Left lung (tissue), 10 donors: ENCODE results near the gene KNTC1. TPM values are rescaled to one million over a fixed set of nuclear protein-coding genes. Genes with fewer than 3 reads are reported as not detected.

Source experiments
- ATAC-seq: fragments of 200-7000 bp; cut with Tn5 transposase; one replicate; pipeline ENCODE4 v1.9.1; 2020; ENCODE audit warnings: moderate library complexity
- DNase-seq, 4 donors: peaks; one replicate each; pipeline ENCODE4 v3.0.0-alpha.2; 2013 to 2020
- H3K27ac ChIP-seq, 2 donors: fragments of 200-600 bp; sonication (generic) in 1 of 2; one replicate each; pipeline versions ENCODE4 v1.5.0 to v1.8.0; 2020 to 2021
- H3K27me3 ChIP-seq, 2 donors: fragments of 200-600 bp; sonication (generic) in 1 of 2; one replicate each; pipeline versions ENCODE4 v1.5.0 to v1.8.0; 2020 to 2021
- H3K36me3 ChIP-seq, 2 donors: fragments of 200-600 bp; sonication (generic) in 1 of 2; one replicate each; pipeline versions ENCODE4 v1.5.0 to v1.8.0; 2020 to 2021
- H3K4me1 ChIP-seq, 2 donors: fragments of 200-600 bp; one replicate each; pipeline ENCODE4 v1.8.0; 2021
- H3K4me3 ChIP-seq, 2 donors: fragments of 200-600 bp; sonication (generic) in 1 of 2; one replicate each; pipeline versions ENCODE4 v1.5.0 to v1.8.0; 2020 to 2021; ENCODE audit warnings: mild to moderate bottlenecking in 1 of 2
- H3K9me3 ChIP-seq, 2 donors: fragments of 200-600 bp; sonication (generic) in 1 of 2; one replicate each; pipeline versions ENCODE4 v1.5.0 to v1.8.0; 2020 to 2021
- intact Hi-C, 2 donors: fragments of 100-400 bp; cut with DNase I; formaldehyde crosslinking; loops; one replicate each; pipeline versions ENCODE4 v1.11.2 to v1.14.2; 2022
- polyA plus RNA-seq, 6 donors: library from polyadenylated mRNA; unstranded; fragments of 120-200 nt; gene quantifications; one replicate each; pipeline ENCODE4 v1.2.1, GENCODE V29; 2013; ENCODE audit not compliant: insufficient read length in 6 of 6
- total RNA-seq, 2 donors: library from RNA; stranded (reverse); fragmentation: NEBNext Ultra II Directional; extraction: Animal tissue kit (Norgen Biotek cat#: 25700); gene quantifications; one replicate each; pipeline ENCODE4 v1.2.1, GENCODE V29; 2021
- TF ChIP-seq, protein P1 (sequence below), 2 donors: fragments of 200-600 bp; sonication (generic) in 1 of 2; IDR thresholded peaks; one replicate each; pipeline versions ENCODE4 v1.5.0 to v1.8.0; 2021; ENCODE audit warnings: antibody characterized with exemption in 2 of 2
- donor health status: DM: no; HTN: yes; CAD: no.
- donor health status: DM: no; HTN: no; CAD: no.

KNTC1 gene
- total and polyA plus RNA-seq, 8 donors: 13.6 to 64.7 (median 53.9) TPM

DNA sequence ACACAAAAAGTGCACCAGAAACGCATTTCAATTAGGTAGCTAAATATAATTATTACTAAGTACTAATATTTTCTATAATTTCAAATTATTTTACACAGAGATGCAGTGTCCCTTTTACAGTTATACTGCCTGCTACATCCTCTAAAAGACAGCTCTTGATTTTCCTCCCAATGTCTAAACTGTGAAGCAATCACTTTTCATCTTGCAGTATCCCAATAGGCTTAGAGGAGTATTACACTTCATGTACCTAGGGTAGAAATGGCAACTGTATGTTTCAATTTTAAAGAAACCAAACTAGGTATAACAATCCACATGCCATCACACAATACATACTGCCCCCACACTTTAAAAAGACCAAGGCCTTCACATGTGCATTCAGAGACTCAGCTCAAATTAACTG is 7.6 kb upstream of the KNTC1 start:
- ATAC-seq (no peak), DNase-seq (no peak)
- Histone ChIP-seq H3K27me3 (no peaks in the 10 kb centered on the region), H3K9me3 (no peaks in the 10 kb centered on the region), H3K4me1 (peaks cover 18 to 32% of the 10 kb centered on the region in 2 donors), H3K4me3 (no peak overlapping the region), H3K36me3 (peaks cover 12 to 88% of the 10 kb centered on the region in 2 donors), H3K27ac (no peak overlapping the region)
- intact Hi-C loops: no loop called here
- TF ChIP-seq, protein P1, sequence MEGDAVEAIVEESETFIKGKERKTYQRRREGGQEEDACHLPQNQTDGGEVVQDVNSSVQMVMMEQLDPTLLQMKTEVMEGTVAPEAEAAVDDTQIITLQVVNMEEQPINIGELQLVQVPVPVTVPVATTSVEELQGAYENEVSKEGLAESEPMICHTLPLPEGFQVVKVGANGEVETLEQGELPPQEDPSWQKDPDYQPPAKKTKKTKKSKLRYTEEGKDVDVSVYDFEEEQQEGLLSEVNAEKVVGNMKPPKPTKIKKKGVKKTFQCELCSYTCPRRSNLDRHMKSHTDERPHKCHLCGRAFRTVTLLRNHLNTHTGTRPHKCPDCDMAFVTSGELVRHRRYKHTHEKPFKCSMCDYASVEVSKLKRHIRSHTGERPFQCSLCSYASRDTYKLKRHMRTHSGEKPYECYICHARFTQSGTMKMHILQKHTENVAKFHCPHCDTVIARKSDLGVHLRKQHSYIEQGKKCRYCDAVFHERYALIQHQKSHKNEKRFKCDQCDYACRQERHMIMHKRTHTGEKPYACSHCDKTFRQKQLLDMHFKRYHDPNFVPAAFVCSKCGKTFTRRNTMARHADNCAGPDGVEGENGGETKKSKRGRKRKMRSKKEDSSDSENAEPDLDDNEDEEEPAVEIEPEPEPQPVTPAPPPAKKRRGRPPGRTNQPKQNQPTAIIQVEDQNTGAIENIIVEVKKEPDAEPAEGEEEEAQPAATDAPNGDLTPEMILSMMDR (IDR thresholded peaks at IDR 0.05): no peak

DNA sequence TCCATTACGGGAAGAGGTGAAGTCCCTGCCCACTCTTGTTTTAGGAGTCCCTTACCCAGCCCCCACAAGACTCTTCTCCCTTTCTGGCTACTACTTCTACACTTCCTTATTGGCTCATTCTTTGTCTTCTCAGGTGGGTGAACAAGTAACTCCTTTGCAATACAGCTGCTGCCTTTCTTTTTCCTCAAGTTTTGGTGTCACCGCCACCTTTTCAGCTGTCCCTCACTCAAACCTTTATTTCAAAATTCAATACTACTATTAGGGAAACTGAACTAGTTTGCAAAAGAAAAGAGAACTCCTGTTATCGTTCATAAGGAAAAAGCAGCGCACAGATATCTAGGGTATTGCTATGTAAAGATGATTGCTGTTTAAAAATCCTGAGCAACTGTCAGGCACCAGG is 6.4 kb upstream of the KNTC1 start:
- TF ChIP-seq, protein P1 (IDR thresholded peaks at IDR 0.05): no peak
- no peaks in the 10 kb centered on the region for H3K9me3 ChIP-seq
- no peak overlapping the region for H3K27ac ChIP-seq
- no peak overlapping the region for H3K4me3 ChIP-seq
- no peaks in the 10 kb centered on the region for H3K27me3 ChIP-seq
- peaks cover 12 to 82% of the 10 kb centered on the region in 2 donors for H3K36me3 ChIP-seq
- H3K4me1 ChIP-seq: peaks cover 27 to 41% of the 10 kb centered on the region in 2 donors
- DNase-seq (no peak), ATAC-seq (no peak)
- intact Hi-C loops: no loop called here

DNA sequence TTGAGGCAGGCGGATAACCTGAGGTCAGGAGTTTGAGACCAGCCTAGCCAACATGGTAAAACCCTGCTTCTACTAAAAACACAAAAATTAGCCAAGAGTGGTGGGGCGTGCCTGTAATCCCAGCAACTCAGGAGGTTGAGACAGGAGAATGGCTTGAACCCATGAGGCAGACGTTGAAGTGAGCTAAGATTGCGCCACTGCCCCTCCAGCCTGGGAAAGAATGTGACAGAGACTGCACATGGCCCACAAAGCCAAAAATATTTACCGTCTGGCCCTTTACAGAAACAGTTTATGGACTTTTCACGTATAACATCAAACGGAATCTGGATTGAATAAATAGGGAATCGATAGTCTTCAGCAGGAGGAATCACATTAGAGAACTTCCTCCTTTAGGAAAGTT is 3.8 kb upstream of the KNTC1 start:
- intact Hi-C loops: no loop called here
- Histone ChIP-seq H3K4me1 (peaks cover 35 to 50% of the 10 kb centered on the region in 2 donors), H3K9me3 (no peaks in the 10 kb centered on the region), H3K27ac (no peak overlapping the region), H3K36me3 (peaks cover 6 to 56% of the 10 kb centered on the region in 2 donors), H3K4me3 (peak overlapping the region in 1 of 2 donors; percentile 61), H3K27me3 (no peaks in the 10 kb centered on the region)
- peak in 1 of 4 donors; percentile 16 for DNase-seq
- TF ChIP-seq, protein P1 (IDR thresholded peaks at IDR 0.05): no peak
- no peak for ATAC-seq

DNA sequence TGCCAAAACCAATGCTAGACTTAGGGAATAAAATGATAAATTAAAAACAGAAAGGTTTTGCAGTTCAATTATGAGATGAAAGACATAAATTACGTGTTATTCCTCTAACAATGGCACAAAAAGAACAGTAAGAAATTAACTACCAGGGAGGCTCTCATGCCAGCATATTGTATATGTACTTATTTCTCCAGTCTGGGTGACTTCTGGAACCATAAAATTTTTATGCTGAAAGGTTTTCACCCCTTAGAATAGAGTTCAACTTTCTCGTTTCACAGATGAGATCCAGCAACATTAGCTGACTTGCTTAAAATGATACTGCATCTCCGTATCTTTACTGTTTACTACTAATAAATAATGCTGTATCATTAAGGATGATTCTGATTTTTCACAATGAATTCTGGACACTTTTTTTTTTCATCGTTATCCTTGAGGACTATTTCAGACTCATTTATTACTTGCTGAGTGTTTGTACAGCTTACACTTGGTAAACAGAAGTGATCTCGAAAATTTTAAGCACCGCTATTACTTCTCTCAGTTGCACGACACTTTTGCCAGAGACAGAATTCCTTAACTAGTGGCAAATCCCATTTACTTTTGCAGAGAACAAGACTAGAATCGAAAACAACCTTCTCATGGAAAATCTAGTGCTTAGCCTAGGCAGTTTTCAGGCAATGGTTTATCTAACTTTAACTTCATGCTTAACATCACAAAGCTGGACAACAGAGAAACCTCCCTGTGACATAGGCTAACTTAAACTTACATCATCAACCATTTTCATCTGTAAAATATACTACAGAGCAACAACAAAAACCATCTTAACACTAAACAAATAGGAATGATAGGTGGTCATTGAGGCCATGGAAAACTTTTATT is 3.0 kb upstream of the KNTC1 start:
- Histone ChIP-seq H3K27ac (peak overlapping the region; percentile 61 to 69), H3K9me3 (no peaks in the 10 kb centered on the region), H3K4me1 (peaks cover 35 to 53% of the 10 kb centered on the region in 2 donors), H3K27me3 (no peaks in the 10 kb centered on the region), H3K4me3 (peak overlapping the region; percentile 30 to 61), H3K36me3 (peaks cover 6 to 48% of the 10 kb centered on the region in 2 donors)
- TF ChIP-seq, protein P1 (IDR thresholded peaks at IDR 0.05): no peak
- peak in 1 of 4 donors; percentile 10 for DNase-seq
- peak; percentile 16 for ATAC-seq
- intact Hi-C loops: no loop called here

DNA sequence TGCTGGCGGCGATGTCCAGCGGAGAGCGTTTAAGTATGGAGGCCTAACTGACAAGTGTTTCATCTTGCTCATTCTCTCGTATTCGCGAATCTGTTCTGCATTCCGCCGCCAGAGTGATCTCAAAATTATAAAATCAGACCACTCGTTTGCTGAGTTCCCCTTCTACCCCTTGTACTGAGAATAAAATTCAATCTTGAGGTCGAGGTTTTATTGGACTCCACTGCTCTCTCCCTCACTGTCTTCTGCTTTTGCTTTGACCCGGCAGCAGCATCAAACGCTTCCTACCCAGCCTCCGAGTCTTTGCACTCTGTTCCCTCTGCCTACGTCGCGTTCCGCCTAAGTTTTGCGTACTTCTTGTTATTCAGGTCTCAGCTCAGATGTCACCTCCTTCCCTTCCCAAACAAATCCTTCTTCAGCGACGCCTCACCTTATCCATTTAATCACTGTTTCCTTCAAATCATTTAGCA is 462 bp downstream of the KNTC1 start:
- Histone ChIP-seq H3K9me3 (no peaks in the 10 kb centered on the region), H3K36me3 (peaks cover 0 to 29% of the 10 kb centered on the region in 2 donors), H3K27me3 (no peaks in the 10 kb centered on the region), H3K4me1 (peaks cover 33 to 40% of the 10 kb centered on the region in 2 donors), H3K27ac (peak overlapping the region; percentile 39 to 99), H3K4me3 (peak overlapping the region; percentile 61 to 71)
- no peak for ATAC-seq
- peak in 2 of 4 donors; percentile 7 to 46 for DNase-seq
- intact Hi-C loops: no loop called here
- TF ChIP-seq, protein P1 (IDR thresholded peaks at IDR 0.05): no peak
